ENCODE measurements around the gene RANBP2.

DNA sequence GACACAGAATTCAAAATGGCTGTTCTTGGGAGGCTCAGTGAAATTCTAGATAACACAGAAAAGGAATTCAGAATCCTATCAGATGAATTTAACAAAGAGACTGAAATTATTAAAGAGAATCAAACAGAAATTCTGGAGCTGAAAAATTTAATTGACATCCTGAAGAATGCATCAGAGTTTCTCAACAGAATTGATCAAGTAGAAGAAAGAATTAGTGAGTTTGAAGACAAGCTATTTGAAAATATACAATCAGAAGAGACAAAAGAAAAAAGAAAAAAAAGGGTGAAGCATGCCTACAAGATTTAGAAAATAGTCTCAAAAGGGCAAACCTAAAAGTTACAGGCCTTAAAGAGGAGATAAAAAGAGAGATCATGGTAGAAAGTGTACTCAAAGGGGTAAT is 12.0 kb upstream of the RANBP2 start:
- no peak for TF ChIP-seq ZBTB43 (CRISPR knock-in tag; IDR thresholded peaks at IDR 0.05)
- TF ChIP-seq CTCF (IDR thresholded peaks at IDR 0.05), result no peak
- no peak for TF ChIP-seq STAT6 (CRISPR knock-in tag; conservative IDR thresholded peaks at IDR 0.05; ENCODE audit: low read depth)
- TF ChIP-seq, protein P1, sequence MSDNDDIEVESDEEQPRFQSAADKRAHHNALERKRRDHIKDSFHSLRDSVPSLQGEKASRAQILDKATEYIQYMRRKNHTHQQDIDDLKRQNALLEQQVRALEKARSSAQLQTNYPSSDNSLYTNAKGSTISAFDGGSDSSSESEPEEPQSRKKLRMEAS (CRISPR knock-in tag; IDR thresholded peaks at IDR 0.05), result no peak
- TF ChIP-seq, protein P2, sequence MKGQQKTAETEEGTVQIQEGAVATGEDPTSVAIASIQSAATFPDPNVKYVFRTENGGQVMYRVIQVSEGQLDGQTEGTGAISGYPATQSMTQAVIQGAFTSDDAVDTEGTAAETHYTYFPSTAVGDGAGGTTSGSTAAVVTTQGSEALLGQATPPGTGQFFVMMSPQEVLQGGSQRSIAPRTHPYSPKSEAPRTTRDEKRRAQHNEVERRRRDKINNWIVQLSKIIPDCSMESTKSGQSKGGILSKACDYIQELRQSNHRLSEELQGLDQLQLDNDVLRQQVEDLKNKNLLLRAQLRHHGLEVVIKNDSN (CRISPR knock-in tag; IDR thresholded peaks at IDR 0.05), result no peak
- no peak for TF ChIP-seq TEAD4 (CRISPR knock-in tag; IDR thresholded peaks at IDR 0.05)
